ENCODE data around the gene MSRB3.
"Not testable (repeated sequence)": the region's sequence is repeated elsewhere in the genome, so short reads cannot be mapped to it uniquely, and the experiment has no call there.

MSRB3 gene

GRCh38 chr12:65432114-65432513 is 153.6 kb downstream of the MSRB3 start:
- Histone ChIP-seq H3K4me3 (ENCODE audit: low read length) (no peak overlapping the region), H3K27me3 (ENCODE audit: control insufficient read depth, insufficient read depth, low read length) (no peaks in the 10 kb centered on the region), H3K4me2 (ENCODE audit: low read length) (no peak overlapping the region), H3K9ac (ENCODE audit: low read depth, low read length) (no peak overlapping the region), H3K36me3 (ENCODE audit: insufficient read depth, low read length) (no peaks in the 10 kb centered on the region), H3K9me3 (replicated peaks; ENCODE audit: low read length) (no peaks in the 10 kb centered on the region), H3K4me1 (ENCODE audit: control insufficient read depth, insufficient read depth, low read length) (peaks cover 31% of the 10 kb centered on the region)

- peaks cover 31% of the 10 kb centered on the region for H3K4me1 ChIP-seq (ENCODE audit: control insufficient read depth, insufficient read depth, low read length)
Observed at GRCh38 chr12:65432651-65433050, 154.2 kb downstream of the MSRB3 start.

GRCh38 chr12:65434737-65435136 is 156.3 kb downstream of the MSRB3 start:
- H3K4me1 ChIP-seq (ENCODE audit: control insufficient read depth, insufficient read depth, low read length), result peaks cover 25% of the 10 kb centered on the region
- no peak overlapping the region for H3K4me2 ChIP-seq (ENCODE audit: low read length)
- no peaks in the 10 kb centered on the region for H3K36me3 ChIP-seq (ENCODE audit: insufficient read depth, low read length)
- no peaks in the 10 kb centered on the region for H3K27me3 ChIP-seq (ENCODE audit: control insufficient read depth, insufficient read depth, low read length)
- H3K9ac ChIP-seq (ENCODE audit: low read depth, low read length), result no peak overlapping the region
- H3K9me3 ChIP-seq (replicated peaks; ENCODE audit: low read length), result no peaks in the 10 kb centered on the region
- no peak overlapping the region for H3K4me3 ChIP-seq (ENCODE audit: low read length)

More at GRCh38 chr12:65432651-65433050, 154.2 kb downstream of the MSRB3 start:
- Histone ChIP-seq H3K36me3 (ENCODE audit: insufficient read depth, low read length) (no peaks in the 10 kb centered on the region), H3K9me3 (replicated peaks; ENCODE audit: low read length) (no peaks in the 10 kb centered on the region), H3K27me3 (ENCODE audit: control insufficient read depth, insufficient read depth, low read length) (no peaks in the 10 kb centered on the region), H3K4me2 (ENCODE audit: low read length) (no peak overlapping the region), H3K4me3 (ENCODE audit: low read length) (no peak overlapping the region), H3K9ac (ENCODE audit: low read depth, low read length) (no peak overlapping the region)

GRCh38 chr12:65443038-65443437 is 164.6 kb downstream of the MSRB3 start:
- H3K9ac ChIP-seq (ENCODE audit: low read depth, low read length), result no peak overlapping the region
- no peaks in the 10 kb centered on the region for H3K36me3 ChIP-seq (ENCODE audit: insufficient read depth, low read length)
- peaks cover 9% of the 10 kb centered on the region for H3K4me1 ChIP-seq (ENCODE audit: control insufficient read depth, insufficient read depth, low read length)
- no peaks in the 10 kb centered on the region for H3K9me3 ChIP-seq (replicated peaks; ENCODE audit: low read length)
- no peaks in the 10 kb centered on the region for H3K27me3 ChIP-seq (ENCODE audit: control insufficient read depth, insufficient read depth, low read length)
- no peak overlapping the region for H3K4me3 ChIP-seq (ENCODE audit: low read length)
- no peak overlapping the region for H3K4me2 ChIP-seq (ENCODE audit: low read length)

GRCh38 chr12:65444996-65445395 is 166.5 kb downstream of the MSRB3 start:
- H3K4me3 ChIP-seq (ENCODE audit: low read length), result no peak overlapping the region
- H3K4me2 ChIP-seq (ENCODE audit: low read length), result no peak overlapping the region
- H3K9me3 ChIP-seq (replicated peaks; ENCODE audit: low read length), result no peaks in the 10 kb centered on the region
- H3K27me3 ChIP-seq (ENCODE audit: control insufficient read depth, insufficient read depth, low read length), result no peaks in the 10 kb centered on the region
- H3K36me3 ChIP-seq (ENCODE audit: insufficient read depth, low read length), result no peaks in the 10 kb centered on the region
- no peak overlapping the region for H3K9ac ChIP-seq (ENCODE audit: low read depth, low read length)
- peaks cover 18% of the 10 kb centered on the region for H3K4me1 ChIP-seq (ENCODE audit: control insufficient read depth, insufficient read depth, low read length)

GRCh38 chr12:65446901-65447300 is 168.4 kb downstream of the MSRB3 start:
- Histone ChIP-seq H3K36me3 (ENCODE audit: insufficient read depth, low read length) (no peaks in the 10 kb centered on the region), H3K4me2 (ENCODE audit: low read length) (no peak overlapping the region), H3K4me3 (ENCODE audit: low read length) (no peak overlapping the region), H3K4me1 (ENCODE audit: control insufficient read depth, insufficient read depth, low read length) (peaks cover 18% of the 10 kb centered on the region), H3K9me3 (replicated peaks; ENCODE audit: low read length) (no peaks in the 10 kb centered on the region), H3K9ac (ENCODE audit: low read depth, low read length) (no peak overlapping the region), H3K27me3 (ENCODE audit: control insufficient read depth, insufficient read depth, low read length) (no peaks in the 10 kb centered on the region)

- no peaks in the 10 kb centered on the region for H3K27me3 ChIP-seq (ENCODE audit: control insufficient read depth, insufficient read depth, low read length)
- peaks cover 8% of the 10 kb centered on the region for H3K36me3 ChIP-seq (ENCODE audit: insufficient read depth, low read length)
- no peaks in the 10 kb centered on the region for H3K9me3 ChIP-seq (replicated peaks; ENCODE audit: low read length)
- H3K4me1 ChIP-seq (ENCODE audit: control insufficient read depth, insufficient read depth, low read length), result peaks cover 8% of the 10 kb centered on the region
- no peak overlapping the region for H3K4me3 ChIP-seq (ENCODE audit: low read length)
- H3K9ac ChIP-seq (ENCODE audit: low read depth, low read length), result no peak overlapping the region
- H3K4me2 ChIP-seq (ENCODE audit: low read length), result peak overlapping the region; percentile 33
Observed at GRCh38 chr12:65449400-65449799, 170.9 kb downstream of the MSRB3 start.

GRCh38 chr12:65450625-65451024 is 172.1 kb downstream of the MSRB3 start:
- Histone ChIP-seq H3K36me3 (ENCODE audit: insufficient read depth, low read length) (peaks cover 18% of the 10 kb centered on the region), H3K27me3 (ENCODE audit: control insufficient read depth, insufficient read depth, low read length) (no peaks in the 10 kb centered on the region), H3K4me2 (ENCODE audit: low read length) (no peak overlapping the region)

GRCh38 chr12:65454115-65454787 is 175.8 kb downstream of the MSRB3 start:
- Histone ChIP-seq H3K4me3 (ENCODE audit: low read length) (no peak overlapping the region), H3K27me3 (ENCODE audit: control insufficient read depth, insufficient read depth, low read length) (no peaks in the 10 kb centered on the region), H3K4me1 (ENCODE audit: control insufficient read depth, insufficient read depth, low read length) (peaks cover 6% of the 10 kb centered on the region), H3K9ac (ENCODE audit: low read depth, low read length) (no peak overlapping the region), H3K4me2 (ENCODE audit: low read length) (no peak overlapping the region), H3K9me3 (replicated peaks; ENCODE audit: low read length) (no peaks in the 10 kb centered on the region), H3K36me3 (ENCODE audit: insufficient read depth, low read length) (peaks cover 23% of the 10 kb centered on the region)

More at GRCh38 chr12:65450625-65451024, 172.1 kb downstream of the MSRB3 start:
- Histone ChIP-seq H3K4me3 (ENCODE audit: low read length) (no peak overlapping the region), H3K4me1 (ENCODE audit: control insufficient read depth, insufficient read depth, low read length) (peaks cover 8% of the 10 kb centered on the region), H3K9ac (ENCODE audit: low read depth, low read length) (no peak overlapping the region), H3K9me3 (replicated peaks; ENCODE audit: low read length) (no peaks in the 10 kb centered on the region)

GRCh38 chr12:65457341-65457740 is 178.9 kb downstream of the MSRB3 start:
- not testable (repeated sequence) for H3K4me1 ChIP-seq (ENCODE audit: control insufficient read depth, insufficient read depth, low read length)

GRCh38 chr12:65458718-65459117 is 180.2 kb downstream of the MSRB3 start:
- Histone ChIP-seq H3K9me3 (replicated peaks; ENCODE audit: low read length) (no peaks in the 10 kb centered on the region), H3K9ac (ENCODE audit: low read depth, low read length) (no peak overlapping the region), H3K36me3 (ENCODE audit: insufficient read depth, low read length) (peaks cover 31% of the 10 kb centered on the region), H3K4me3 (ENCODE audit: low read length) (no peak overlapping the region), H3K4me2 (ENCODE audit: low read length) (no peak overlapping the region), H3K4me1 (ENCODE audit: control insufficient read depth, insufficient read depth, low read length) (no peaks in the 10 kb centered on the region), H3K27me3 (ENCODE audit: control insufficient read depth, insufficient read depth, low read length) (no peaks in the 10 kb centered on the region)

More at GRCh38 chr12:65457341-65457740, 178.9 kb downstream of the MSRB3 start:
- not testable (repeated sequence) for H3K4me3 ChIP-seq (ENCODE audit: low read length); H3K4me2 ChIP-seq (ENCODE audit: low read length); H3K9me3 ChIP-seq (replicated peaks; ENCODE audit: low read length); H3K27me3 ChIP-seq (ENCODE audit: control insufficient read depth, insufficient read depth, low read length); H3K9ac ChIP-seq (ENCODE audit: low read depth, low read length)
- H3K36me3 ChIP-seq (ENCODE audit: insufficient read depth, low read length), result peaks cover 24% of the 10 kb centered on the region

GRCh38 chr12:65459545-65459944 is 181.1 kb downstream of the MSRB3 start:
- Histone ChIP-seq H3K4me2 (ENCODE audit: low read length) (no peak overlapping the region), H3K36me3 (ENCODE audit: insufficient read depth, low read length) (peaks cover 24% of the 10 kb centered on the region), H3K4me1 (ENCODE audit: control insufficient read depth, insufficient read depth, low read length) (peaks cover 4% of the 10 kb centered on the region), H3K27me3 (ENCODE audit: control insufficient read depth, insufficient read depth, low read length) (no peaks in the 10 kb centered on the region), H3K9me3 (replicated peaks; ENCODE audit: low read length) (no peaks in the 10 kb centered on the region), H3K9ac (ENCODE audit: low read depth, low read length) (no peak overlapping the region), H3K4me3 (ENCODE audit: low read length) (no peak overlapping the region)
